NCI-H1048 (cell line): ENCODE measurements around the gene IRAK3.
"Not testable (repeated sequence)": the region's sequence is repeated elsewhere in the genome, so short reads cannot be mapped to it uniquely, and the experiment has no call there.

Source experiments
- DNase-seq: peaks from one replicate; lab custom pipeline; 2025; lab: John Stamatoyannopoulos, UW

Gene IRAK3

GRCh38 chr12:66217342-66217917 is 28.4 kb downstream of the IRAK3 start:
- no peak for DNase-seq

- no peak for DNase-seq
These were observed 39.4 kb downstream of the IRAK3 start for GRCh38 chr12:66228462-66228861.

GRCh38 chr12:66232263-66232662 is 43.2 kb downstream of the IRAK3 start:
- no peak for DNase-seq

GRCh38 chr12:66234037-66234693 is 45.2 kb downstream of the IRAK3 start:
- DNase-seq = not testable (repeated sequence)

GRCh38 chr12:66234773-66235625 is 46.0 kb downstream of the IRAK3 start:
- not testable (repeated sequence) for DNase-seq

GRCh38 chr12:66235626-66236281 is 46.7 kb downstream of the IRAK3 start:
- DNase-seq = no peak

GRCh38 chr12:66236282-66236675 is 47.3 kb downstream of the IRAK3 start:
- DNase-seq = not testable (repeated sequence)

- no peak for DNase-seq
These were observed 48.0 kb downstream of the IRAK3 start for GRCh38 chr12:66236969-66237368.

- no peak for DNase-seq
These were observed 48.6 kb downstream of the IRAK3 start for GRCh38 chr12:66237505-66238175.

GRCh38 chr12:66239295-66239694 is 50.3 kb downstream of the IRAK3 start:
- DNase-seq = no peak

GRCh38 chr12:66240096-66240820 is 51.2 kb downstream of the IRAK3 start:
- no peak for DNase-seq

- no peak for DNase-seq
These were observed 52.3 kb downstream of the IRAK3 start for GRCh38 chr12:66241061-66242043.

GRCh38 chr12:66242311-66242710 is 53.3 kb downstream of the IRAK3 start:
- DNase-seq = no peak

- DNase-seq = no peak
These were observed 54.9 kb downstream of the IRAK3 start for GRCh38 chr12:66243911-66244310.

GRCh38 chr12:66244446-66244845 is 55.4 kb downstream of the IRAK3 start:
- no peak for DNase-seq

- no peak for DNase-seq
These were observed 58.7 kb downstream of the IRAK3 start for GRCh38 chr12:66247741-66248140.

- DNase-seq = no peak
These were observed 62.0 kb downstream of the IRAK3 start for GRCh38 chr12:66251049-66251448.

GRCh38 chr12:66252771-66253170 is 63.8 kb downstream of the IRAK3 start:
- no peak for DNase-seq

- no peak for DNase-seq
These were observed 66.7 kb downstream of the IRAK3 start for GRCh38 chr12:66255737-66256136.

- no peak for DNase-seq
These were observed 69.0 kb downstream of the IRAK3 start for GRCh38 chr12:66258011-66258410.
